Prostate gland (tissue), 2 donors: ENCODE measurements around the gene TLR2.

ENCODE experiments used
- CTCF ChIP-seq, 4 experiments: fragments of 200-600 bp in 2 of 4; fragments of 450-650 bp in 2 of 4; sonication (generic) in 2 of 4; IDR thresholded peaks; 1 replicate in 3 of 4; 2 replicates in 1 of 4; pipeline ENCODE4 v1.5.1; 2016 to 2019; ENCODE audit warnings: antibody characterized with exemption in 4 of 4, mild to moderate bottlenecking in 2 of 4, moderate library complexity in 2 of 4
- POLR2A ChIP-seq: fragments of 450-650 bp; IDR thresholded peaks from one replicate; pipeline ENCODE4 v1.6.1; 2016; ENCODE audit warnings: antibody characterized with exemption, mild to moderate bottlenecking
- POLR2AphosphoS5 ChIP-seq: sonication (generic); formaldehyde crosslinking; IDR thresholded peaks from one replicate; pipeline ENCODE4 v1.6.1; 2017; ENCODE audit warnings: antibody characterized with exemption

GRCh38 chr4:153649572-153649991 is 34.5 kb upstream of the TLR2 start:
- TF ChIP-seq CTCF (IDR thresholded peaks at IDR 0.05): no peak
- no peak for TF ChIP-seq POLR2A
- no peak for TF ChIP-seq POLR2AphosphoS5
